ENCODE measurements around the gene ATP1B2. TPM values are rescaled to one million over a fixed set of nuclear protein-coding genes. Genes with fewer than 3 reads are reported as not detected.

ATP1B2 gene
- total and polyA plus RNA-seq, 9 of the 15 experiments (the other 6 are each of a cell fraction or from before 2014, with no cell fraction given) = 0.23 to 6.0 (median 0.99) TPM

DNA sequence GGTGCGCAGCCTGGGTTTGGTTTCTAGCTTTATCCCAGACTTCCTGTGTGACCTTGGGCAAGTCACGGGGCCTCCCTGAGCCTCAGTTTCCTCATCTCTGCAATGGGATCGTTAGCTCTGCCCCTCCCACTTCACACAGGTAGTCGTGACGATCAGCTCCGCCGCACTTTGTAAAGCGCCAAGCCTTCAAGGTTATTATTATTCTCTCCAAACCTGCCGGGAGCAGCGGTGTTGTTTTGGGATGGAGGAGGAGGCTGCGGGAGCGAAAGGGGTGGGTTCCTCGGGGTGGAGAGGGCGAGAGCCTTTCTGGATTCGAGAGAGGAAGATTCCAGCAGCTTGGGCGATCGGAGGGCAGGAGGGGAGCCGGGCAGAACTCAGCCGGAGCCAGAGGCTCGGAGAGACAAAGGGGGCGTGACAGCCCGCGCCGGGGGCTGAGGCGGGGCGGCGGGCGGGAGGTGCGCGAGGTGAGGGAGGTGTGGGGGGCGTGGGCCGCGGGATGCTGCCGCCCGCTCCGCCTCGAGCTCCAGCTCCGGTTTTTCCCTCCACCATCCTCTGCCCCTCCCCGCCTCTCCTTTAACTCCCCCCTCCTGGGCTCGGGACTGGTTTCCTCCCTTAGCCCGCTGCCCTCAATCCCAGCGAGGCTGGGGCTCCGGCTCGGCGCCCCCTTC is 54.0 kb downstream of the ATP1B2 start, which contains the start of gene EFNB3:
TSS of gene EFNB3 (plus strand) at position 602 of the 668 bp plus-strand sequence. CDS start 397 bp downstream, outside the sequence.
- intact Hi-C loops (cut with micrococcal nuclease) = no loop called here
- no peak within 1 kb of the TSS for H2AFZ ChIP-seq (ENCODE audit: low read depth, low read length)
- FAIRE-seq (no peak), ATAC-seq (peak; percentile 39), DNase-seq (ENCODE audit: extremely low read depth in 1 of 4, low spot score in 3 of 4) (peak in 2 of 4 experiments; percentile 54 to 60)
- peaks cover 5 to 23% of the 10 kb centered on the region in 2 experiments; a peak in 3 of 5 replicates for H3K4me1 ChIP-seq (replicated peaks in 1 of 2; ENCODE audit: control insufficient read depth in 2 of 2, insufficient read depth in 2 of 2, low read length in 2 of 2)
- H3K4me2 ChIP-seq (ENCODE audit: insufficient read depth, low read length) = no peak within 1 kb of the TSS
- WGBS (ENCODE audit: insufficient coverage, low coverage, missing lambda C conversion rate) = 50% methylated on average over 11 of the region's 45 CpGs
- POLR2A ChIA-PET = interaction anchor here (2.4 to 7.6 kb wide), 3 partner anchors 9 to 17 kb away, joined by 7 to 67 read pairs (median 13); partner anchors contain the start of genes TP53 and WRAP53
- no peaks in the 10 kb centered on the region for H3K9me1 ChIP-seq (ENCODE audit: control insufficient read depth, insufficient read depth, low read length)
- no TSS peak for BruUV-seq (replicated peaks)
- CTCF ChIA-PET (ENCODE audit: low intra/inter-chr PET ratio) = interaction anchor here (0.6 kb wide), 1 partner anchor 25 kb away, joined by 4 read pairs; no protein-coding TSS in a partner anchor
- H3K36me3 ChIP-seq (ENCODE audit: control insufficient read depth, insufficient read depth, low read length) = 0 out of 3 replicates have a peak, but pooled peaks cover 3% of the 10 kb centered on the region
- in situ Hi-C loops (cut with MboI) = no loop called here
- TF ChIP-seq L3MBTL2 (IDR thresholded peaks at IDR 0.05) = no peak
- TF ChIP-seq RBM25 (IDR thresholded peaks at IDR 0.05; ENCODE audit: low read depth, low read length, severe bottlenecking) = peak; percentile 74
- TF ChIP-seq PBX2 (CRISPR knock-in tag; IDR thresholded peaks at IDR 0.05; ENCODE audit: low read depth) = no peak
- no peak for TF ChIP-seq PBX2 (tag; conservative IDR thresholded peaks at IDR 0.05; ENCODE audit: low read depth)
- TF ChIP-seq, protein P1, sequence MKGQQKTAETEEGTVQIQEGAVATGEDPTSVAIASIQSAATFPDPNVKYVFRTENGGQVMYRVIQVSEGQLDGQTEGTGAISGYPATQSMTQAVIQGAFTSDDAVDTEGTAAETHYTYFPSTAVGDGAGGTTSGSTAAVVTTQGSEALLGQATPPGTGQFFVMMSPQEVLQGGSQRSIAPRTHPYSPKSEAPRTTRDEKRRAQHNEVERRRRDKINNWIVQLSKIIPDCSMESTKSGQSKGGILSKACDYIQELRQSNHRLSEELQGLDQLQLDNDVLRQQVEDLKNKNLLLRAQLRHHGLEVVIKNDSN (CRISPR knock-in tag; IDR thresholded peaks at IDR 0.05) = no peak
- TF ChIP-seq KAT2B (IDR thresholded peaks at IDR 0.05; ENCODE audit: low read depth, low read length) = no peak
- TF ChIP-seq TCF15 (CRISPR knock-in tag; IDR thresholded peaks at IDR 0.05) = no peak
- TF ChIP-seq GABPB1 (CRISPR knock-in tag; IDR thresholded peaks at IDR 0.05) = no peak
- TF ChIP-seq MIER1 (IDR thresholded peaks at IDR 0.05; ENCODE audit: low read depth) = no peak
- TF ChIP-seq, protein P2, sequence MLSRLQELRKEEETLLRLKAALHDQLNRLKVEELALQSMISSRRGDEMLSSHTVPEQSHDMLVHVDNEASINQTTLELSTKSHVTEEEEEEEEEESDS (CRISPR knock-in tag; IDR thresholded peaks at IDR 0.05) = no peak
- no peak for TF ChIP-seq ETS2 (tag; IDR thresholded peaks at IDR 0.05; ENCODE audit: borderline replicate concordance, poor library complexity, severe bottlenecking)
- no peak for TF ChIP-seq ERF (CRISPR knock-in tag; IDR thresholded peaks at IDR 0.05)
- TF ChIP-seq BDP1 (IDR thresholded peaks at IDR 0.05; ENCODE audit: insufficient read depth, insufficient read length) = no peak
- no peak for TF ChIP-seq TEAD1 (CRISPR knock-in tag; IDR thresholded peaks at IDR 0.05)
- TF ChIP-seq ESRRA (IDR thresholded peaks at IDR 0.05; ENCODE audit: borderline replicate concordance, low read depth) = peak; percentile 83
- no peak for TF ChIP-seq ZNF174 (CRISPR knock-in tag; IDR thresholded peaks at IDR 0.05)
- no peak for TF ChIP-seq COPS2 (conservative IDR thresholded peaks at IDR 0.05)
- H3K9me3 ChIP-seq (replicated peaks; ENCODE audit: control insufficient read depth, insufficient read depth, low read depth, low read length) = no peaks in the 10 kb centered on the region
- H3K27me3 ChIP-seq (ENCODE audit: control insufficient read depth in 2 of 2, insufficient read depth in 2 of 2, low read length in 2 of 2) = peaks cover 7 to 27% of the 10 kb centered on the region in 2 experiments; a peak in 4 of 5 replicates
- H3K27ac ChIP-seq (ENCODE audit: extremely low read depth, low read depth, low read length) = no peak within 1 kb of the TSS
- no peak within 1 kb of the TSS for H3K4me3 ChIP-seq
- H3K9ac ChIP-seq (ENCODE audit: insufficient read depth in 1 of 2, low read depth in 2 of 2, low read length in 2 of 2) = no peak within 1 kb of the TSS
- no peaks in the 10 kb centered on the region for H4K20me1 ChIP-seq (replicated peaks; ENCODE audit: control insufficient read depth, insufficient read depth, low read length)
- no peaks in the 10 kb centered on the region for H3K79me2 ChIP-seq (ENCODE audit: control insufficient read depth, insufficient read depth, low read length)
